Naive B cell (primary cell): ENCODE results near the gene BID. TPM values are rescaled to one million over a fixed set of nuclear protein-coding genes. Genes with fewer than 3 reads are reported as not detected.

Source experiments
- ATAC-seq, 2 donors: fragments of 150-1000 bp; cut with Tn5 transposase; 2 replicates each; pipeline ENCODE4 v1.10.0; 2021; ENCODE audit warnings: low read depth in 2 of 2, mild to moderate bottlenecking in 2 of 2, moderate library complexity in 2 of 2
- DNase-seq: peaks from one replicate; pipeline ENCODE4 v3.0.0; 2022
- H3K27ac Mint-ChIP-seq, 6 donors: one replicate each; pipeline ENCODE4 v1.8.0; 2020 to 2022; ENCODE audit warnings: mild to moderate bottlenecking in 6 of 6, mixed read lengths in 6 of 6, moderate library complexity in 5 of 6, inconsistent platforms in 2 of 6
- H3K27me3 Mint-ChIP-seq, 3 donors: one replicate each; pipeline ENCODE4 v1.8.0; 2021 to 2022; ENCODE audit warnings: mixed read lengths in 3 of 3, mild to moderate bottlenecking in 1 of 3
- H3K36me3 Mint-ChIP-seq, 2 donors: one replicate each; pipeline ENCODE4 v1.8.0; 2020 to 2022; ENCODE audit warnings: mixed read lengths in 2 of 2, inconsistent platforms in 1 of 2, mild to moderate bottlenecking in 1 of 2
- H3K4me1 Mint-ChIP-seq, 3 donors: one replicate each; pipeline ENCODE4 v1.8.0; 2020 to 2022; ENCODE audit warnings: mixed read lengths in 3 of 3, inconsistent platforms in 1 of 3, mild to moderate bottlenecking in 1 of 3, moderate library complexity in 1 of 3
- H3K4me3 Mint-ChIP-seq, 8 donors: one replicate each; pipeline ENCODE4 v1.8.0; 2020 to 2022; ENCODE audit warnings: mild to moderate bottlenecking in 8 of 8, mixed read lengths in 8 of 8, moderate library complexity in 8 of 8, inconsistent platforms in 2 of 8
- H3K9me3 Mint-ChIP-seq, 7 donors: one replicate each; pipeline ENCODE4 v1.8.0; 2020 to 2022; ENCODE audit warnings: mixed read lengths in 7 of 7, mild to moderate bottlenecking in 5 of 7, inconsistent platforms in 2 of 7, moderate library complexity in 1 of 7
- polyA plus RNA-seq, 6 donors: library from polyadenylated mRNA; unstranded; fragments of 300-500 nt; fragmentation: Illumina TruSeq; gene quantifications; one replicate each; pipeline ENCODE4 v1.2.3, GENCODE V29; 2021; ENCODE audit warnings: low read depth in 6 of 6

The BID gene
- polyA plus RNA-seq, 6 donors from 2014 or later = 18.2 to 29.9 (median 23.1) TPM

DNA sequence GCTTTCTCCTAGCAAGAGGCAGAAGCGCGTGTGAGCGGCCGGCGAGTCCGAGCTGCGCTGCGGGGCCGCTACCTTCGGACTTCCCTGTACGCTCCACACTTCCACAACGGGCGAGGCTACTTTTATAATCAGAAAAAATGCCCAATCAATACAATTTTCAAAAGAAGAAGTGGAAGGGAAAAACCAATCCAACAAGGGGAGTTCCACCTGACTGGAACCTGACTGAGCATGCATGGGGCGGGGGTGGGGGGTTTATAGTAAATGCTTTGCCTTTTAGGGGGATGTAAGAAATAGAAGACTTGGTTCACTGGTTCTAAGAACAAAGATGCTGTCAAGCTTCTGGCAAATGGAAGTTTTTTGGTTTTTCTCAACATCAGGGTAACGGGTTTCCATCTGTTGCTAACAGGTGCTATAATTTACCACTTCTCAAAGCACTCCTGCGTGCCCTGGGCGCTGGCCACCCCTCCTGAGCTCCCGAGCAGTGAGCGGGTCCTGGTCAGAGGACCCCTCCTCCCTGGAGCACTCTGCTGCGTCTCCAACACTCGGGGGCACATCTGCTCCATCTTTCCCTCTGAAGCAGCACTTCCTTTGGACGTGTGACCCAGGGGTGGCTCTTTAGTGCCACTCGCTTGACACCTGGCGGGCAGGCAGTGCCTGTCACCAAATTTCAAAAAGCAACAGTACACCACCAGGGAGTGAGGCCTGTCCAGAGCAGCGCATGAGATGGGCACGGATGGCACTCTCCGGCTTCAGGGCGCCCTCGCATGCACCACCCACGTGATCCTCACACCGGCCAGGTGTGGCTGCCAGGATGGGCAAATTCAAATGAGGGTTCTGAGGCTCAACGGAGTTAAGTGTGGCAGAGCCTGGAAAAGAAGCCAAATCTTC is 21.6 kb upstream of the BID start:
- H3K27ac Mint-ChIP-seq = peak overlapping the region; percentile 90 to 99 (median 96)
- H3K4me3 Mint-ChIP-seq = peak overlapping the region; percentile 4 to 91 (median 71)
- DNase-seq (peak; percentile 64), ATAC-seq (peak; percentile 56)
- no peaks in the 10 kb centered on the region for H3K27me3 Mint-ChIP-seq
- H3K4me1 Mint-ChIP-seq = peaks cover 51 to 73% (median 62%) of the 10 kb centered on the region in 3 donors
- H3K36me3 Mint-ChIP-seq = peaks cover 0 to 15% of the 10 kb centered on the region in 2 donors
- H3K9me3 Mint-ChIP-seq = peaks cover 0 to 1% (median 0%) of the 10 kb centered on the region in 7 donors

DNA sequence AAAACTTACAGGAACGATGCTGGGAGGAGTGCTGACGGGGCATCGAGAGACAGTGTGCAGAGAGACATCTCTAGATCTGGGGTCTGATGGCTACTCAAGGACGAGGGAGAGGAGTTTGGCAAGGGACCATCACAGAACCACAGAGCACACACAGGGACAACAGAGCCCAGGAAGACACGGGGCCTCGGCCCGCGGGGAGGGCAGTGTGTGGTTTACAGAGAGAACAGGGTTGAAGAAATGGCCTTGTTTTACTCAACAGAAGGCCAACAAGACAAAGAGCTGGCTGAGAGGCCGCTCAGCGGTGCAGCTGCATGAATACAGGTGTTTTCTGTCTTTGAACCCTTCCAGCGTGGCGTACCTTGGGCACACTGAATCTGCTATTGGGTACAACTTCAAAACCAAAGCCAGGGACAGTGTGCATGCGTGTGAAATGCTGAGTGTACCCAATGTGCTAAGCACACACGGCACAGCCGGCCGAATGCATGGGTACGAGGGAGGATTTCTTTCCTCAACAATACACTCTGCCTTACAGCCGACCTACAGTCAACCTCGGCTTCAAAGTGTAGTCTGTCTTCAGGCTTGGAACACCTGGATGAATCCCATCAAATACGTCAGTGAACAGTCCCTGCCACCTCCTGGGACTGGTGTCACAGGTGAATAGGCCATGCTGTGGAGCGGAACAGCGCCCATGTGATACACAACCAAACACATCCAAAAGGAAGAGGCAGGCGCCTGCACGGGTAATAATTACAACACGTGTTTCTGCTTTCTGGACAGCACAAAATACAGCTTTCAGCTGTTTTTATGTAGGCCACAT is 20.7 kb upstream of the BID start:
- Mint-ChIP-seq H3K36me3 (peaks cover 0 to 15% of the 10 kb centered on the region in 2 donors), H3K4me1 (peaks cover 41 to 64% (median 52%) of the 10 kb centered on the region in 3 donors), H3K27ac (peak overlapping the region; percentile 90 to 99 (median 96)), H3K27me3 (no peaks in the 10 kb centered on the region), H3K9me3 (peaks cover 0 to 1% (median 0%) of the 10 kb centered on the region in 7 donors), H3K4me3 (peak overlapping the region; percentile 4 to 91 (median 71))
- ATAC-seq = no peak
- DNase-seq = no peak

DNA sequence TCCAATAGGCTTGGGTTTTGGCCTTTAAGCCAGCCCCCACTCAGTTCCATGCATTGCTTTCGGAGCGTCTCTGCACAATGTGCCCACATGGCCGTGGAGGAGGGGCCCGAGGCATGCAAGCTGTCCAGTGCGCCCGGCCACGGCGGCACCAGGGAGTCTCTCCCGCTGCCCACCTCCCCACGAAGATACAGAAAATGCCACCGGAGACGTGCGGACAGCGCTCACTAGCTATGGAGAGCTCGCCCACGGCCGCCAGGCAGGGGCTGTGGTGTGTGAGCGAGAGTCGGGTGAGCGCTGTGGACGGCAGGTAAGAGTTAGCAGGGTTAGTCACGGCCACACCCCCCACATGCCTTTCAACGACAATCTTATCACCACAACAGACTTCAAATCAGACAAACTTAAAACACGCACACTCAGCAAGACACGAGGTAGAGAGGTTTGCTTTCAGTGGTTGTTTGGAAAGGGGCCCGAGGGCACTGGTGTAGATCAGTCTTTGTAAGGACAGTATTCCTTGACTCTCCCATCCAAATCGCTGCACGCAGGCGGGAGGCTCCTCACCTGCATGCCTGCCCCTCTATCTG is 18.7 kb upstream of the BID start:
- no peak overlapping the region for H3K4me3 Mint-ChIP-seq
- peaks cover 0 to 1% (median 0%) of the 10 kb centered on the region in 7 donors for H3K9me3 Mint-ChIP-seq
- peaks cover 0 to 15% of the 10 kb centered on the region in 2 donors for H3K36me3 Mint-ChIP-seq
- peak overlapping the region in 2 of 6 donors; percentile 86 to 95 for H3K27ac Mint-ChIP-seq
- H3K4me1 Mint-ChIP-seq = peaks cover 31 to 46% (median 43%) of the 10 kb centered on the region in 3 donors
- no peak for ATAC-seq
- no peak for DNase-seq
- no peaks in the 10 kb centered on the region for H3K27me3 Mint-ChIP-seq

DNA sequence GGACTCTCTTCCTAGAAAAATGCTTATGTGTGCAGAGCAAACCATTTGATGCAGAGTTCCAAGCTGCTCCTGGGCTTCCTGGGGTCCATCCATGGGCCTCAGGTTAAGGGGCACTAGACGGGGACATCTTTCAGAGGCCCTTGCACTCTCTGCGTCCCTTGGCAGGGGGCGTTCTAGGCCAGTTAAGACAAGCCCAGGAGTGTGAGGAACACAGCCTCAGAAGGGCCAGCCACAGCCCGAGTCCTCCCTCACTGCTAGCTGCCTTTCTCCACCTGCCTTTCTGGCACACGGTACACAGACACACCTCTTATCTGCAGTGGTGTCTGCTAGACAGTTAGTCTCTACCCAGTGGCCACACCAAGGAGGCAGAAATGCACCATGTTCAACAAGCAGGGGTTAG is 18.0 kb upstream of the BID start:
- peaks cover 31 to 40% (median 38%) of the 10 kb centered on the region in 3 donors for H3K4me1 Mint-ChIP-seq

DNA sequence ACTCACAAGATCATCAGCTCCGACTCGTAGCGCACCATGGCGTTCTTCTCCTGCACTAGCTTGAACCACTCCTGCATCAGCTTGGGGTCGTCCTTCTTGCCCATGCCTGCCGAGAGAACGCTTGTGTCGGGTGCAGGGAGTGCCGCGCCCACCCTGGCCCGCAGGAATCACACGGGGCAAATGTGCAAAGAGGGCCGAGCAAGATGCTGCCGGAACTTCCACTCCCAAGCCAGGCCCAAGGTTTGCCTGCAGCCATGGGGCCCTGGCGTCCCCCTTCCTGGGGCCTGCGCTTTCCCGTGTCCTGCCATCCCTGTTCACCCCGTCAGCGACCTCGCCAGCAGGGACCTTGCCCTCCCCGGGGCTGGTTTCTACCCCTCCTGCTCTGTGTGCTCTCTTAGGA is 16.9 kb upstream of the BID start:
- DNase-seq = no peak
- Mint-ChIP-seq H3K36me3 (peaks cover 0 to 15% of the 10 kb centered on the region in 2 donors), H3K27ac (peak overlapping the region in 4 of 6 donors; percentile 15 to 67 (median 30)), H3K4me3 (peak overlapping the region in 2 of 8 donors; percentile 9 to 35), H3K27me3 (no peaks in the 10 kb centered on the region), H3K4me1 (peaks cover 22 to 35% (median 28%) of the 10 kb centered on the region in 3 donors), H3K9me3 (peaks cover 0 to 1% (median 0%) of the 10 kb centered on the region in 7 donors)
- no peak for ATAC-seq

More for the DNA sequence above, 18.0 kb upstream of the BID start:
- H3K9me3 Mint-ChIP-seq = peaks cover 0 to 1% (median 0%) of the 10 kb centered on the region in 7 donors
- DNase-seq (no peak), ATAC-seq (no peak)
- H3K27me3 Mint-ChIP-seq = no peaks in the 10 kb centered on the region
- H3K4me3 Mint-ChIP-seq = no peak overlapping the region
- peaks cover 0 to 15% of the 10 kb centered on the region in 2 donors for H3K36me3 Mint-ChIP-seq
- peak overlapping the region in 1 of 6 donors; percentile 95 for H3K27ac Mint-ChIP-seq

DNA sequence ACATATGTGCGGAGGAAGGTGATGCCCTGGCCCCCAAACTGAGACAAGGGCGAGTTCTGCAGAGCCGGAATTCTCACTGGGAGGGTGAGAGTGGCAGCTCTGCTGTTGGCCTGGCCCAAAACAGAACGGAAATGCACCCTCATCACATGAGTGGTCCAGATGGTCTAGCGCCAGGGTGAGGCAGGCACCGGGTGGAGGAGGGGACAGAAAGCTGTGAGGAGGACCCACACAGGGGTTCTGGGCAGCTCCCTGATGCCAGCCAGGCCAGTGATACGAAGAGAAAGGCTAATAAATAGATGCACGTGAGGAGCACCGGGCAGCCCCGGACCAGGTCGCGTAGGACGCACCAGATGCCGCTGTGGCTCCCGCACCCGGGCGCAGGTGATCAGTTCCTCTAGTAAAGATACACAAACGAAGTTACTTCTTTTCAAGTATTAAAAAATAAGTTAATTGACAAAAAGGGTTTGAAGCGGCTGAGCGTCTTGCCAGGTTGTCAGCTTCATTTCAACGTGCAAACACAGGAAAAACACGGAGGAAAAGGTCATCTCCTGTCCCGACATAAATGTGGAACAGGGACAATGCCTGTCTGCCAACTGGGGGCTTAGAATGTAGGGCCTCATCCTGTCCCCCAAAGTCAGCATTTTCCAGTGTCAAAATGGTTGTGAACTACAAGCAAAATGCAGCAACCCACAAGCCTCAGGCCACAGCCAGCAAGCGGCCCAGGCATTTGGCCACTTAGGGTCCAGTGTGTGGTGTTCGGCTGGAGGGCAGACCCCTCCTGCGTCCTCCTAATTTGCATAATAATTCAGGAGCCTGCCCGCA is 15.3 kb upstream of the BID start:
- Mint-ChIP-seq H3K9me3 (peaks cover 0 to 1% (median 0%) of the 10 kb centered on the region in 7 donors), H3K27me3 (no peaks in the 10 kb centered on the region), H3K4me1 (peaks cover 8 to 23% (median 12%) of the 10 kb centered on the region in 3 donors), H3K27ac (peak overlapping the region in 1 of 6 donors; percentile 76), H3K36me3 (peaks cover 0 to 15% of the 10 kb centered on the region in 2 donors), H3K4me3 (no peak overlapping the region)
- DNase-seq (no peak), ATAC-seq (no peak)

DNA sequence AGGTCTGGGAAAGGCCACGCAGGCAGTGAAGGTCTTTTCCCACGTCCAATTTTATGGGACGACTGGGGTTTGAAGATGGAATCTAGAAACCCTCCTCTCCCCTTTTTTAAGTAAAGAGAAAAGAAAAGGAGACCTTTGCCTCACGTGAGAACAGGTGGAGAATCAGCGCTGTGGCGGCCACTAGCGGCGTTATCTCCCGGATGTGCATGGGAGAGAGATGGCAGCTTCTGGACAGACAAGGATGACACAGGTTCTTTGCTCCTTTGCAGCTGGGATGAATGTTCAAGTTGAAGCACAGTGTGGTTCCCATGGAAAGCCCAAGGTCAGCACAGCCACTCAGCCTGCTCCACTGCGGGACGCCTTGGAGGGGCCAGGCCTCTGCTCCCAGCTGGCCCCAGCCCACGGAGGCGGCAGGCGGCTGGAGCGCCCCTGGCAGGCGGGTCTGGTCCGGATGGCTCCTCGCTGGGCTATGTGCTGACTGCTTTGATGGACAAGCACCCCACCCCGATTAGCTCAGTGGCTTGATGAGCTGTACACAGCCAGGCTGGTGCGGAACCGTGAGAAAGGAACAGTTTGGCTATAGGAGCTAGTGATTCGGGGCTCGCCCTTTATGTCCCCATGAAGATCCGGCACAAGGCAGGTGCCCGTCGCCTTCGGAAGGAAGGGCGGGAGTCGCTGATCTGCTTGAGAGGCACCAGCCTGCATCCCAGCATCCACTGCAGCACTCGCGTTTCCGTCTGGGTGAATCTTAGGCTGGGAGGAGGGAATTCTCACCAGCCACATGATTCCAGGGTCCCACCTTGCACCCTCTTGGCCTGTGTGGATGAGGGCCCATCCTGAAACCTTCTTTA is 14.5 kb upstream of the BID start:
- Mint-ChIP-seq H3K36me3 (peaks cover 0 to 14% of the 10 kb centered on the region in 2 donors), H3K27ac (peak overlapping the region in 1 of 6 donors; percentile 76), H3K9me3 (peaks cover 0 to 1% (median 0%) of the 10 kb centered on the region in 7 donors), H3K4me3 (no peak overlapping the region), H3K27me3 (no peaks in the 10 kb centered on the region), H3K4me1 (peaks cover 4 to 17% (median 6%) of the 10 kb centered on the region in 3 donors)
- DNase-seq = no peak
- no peak for ATAC-seq

DNA sequence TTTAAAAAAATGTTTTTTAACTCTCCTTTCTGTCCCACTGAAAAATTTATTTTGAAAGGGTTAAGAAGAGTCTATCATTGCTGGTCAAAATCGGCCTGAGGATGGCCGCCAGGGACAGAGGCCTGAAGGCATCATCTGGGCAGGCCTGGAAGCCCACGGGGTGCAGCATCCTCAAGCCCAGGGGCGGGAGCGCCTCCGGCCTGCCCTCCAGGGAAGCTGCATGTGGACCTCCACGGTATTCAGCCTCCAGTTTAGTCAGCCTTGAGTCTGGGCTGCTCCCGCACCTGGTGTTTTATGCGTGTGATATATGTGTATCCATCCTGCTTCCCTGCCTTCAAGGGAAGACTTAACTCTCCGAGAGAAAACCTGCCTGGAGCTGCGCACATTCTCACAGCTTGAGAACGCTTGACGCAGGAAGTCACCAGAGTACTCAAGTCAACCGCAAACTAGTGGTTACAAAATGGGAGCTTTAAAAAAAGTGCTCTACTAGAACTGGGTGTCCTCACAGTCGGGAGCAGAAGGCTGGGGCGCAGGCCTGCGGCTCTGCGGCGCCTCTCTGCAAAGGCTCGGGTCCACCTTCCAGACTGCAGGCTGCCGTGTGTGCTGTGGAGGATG is 13.6 kb upstream of the BID start:
- Mint-ChIP-seq H3K4me3 (no peak overlapping the region), H3K27ac (peak overlapping the region in 3 of 6 donors; percentile 65 to 77 (median 74)), H3K4me1 (peaks cover 0 to 15% (median under 1%) of the 10 kb centered on the region in 3 donors), H3K36me3 (peaks cover 0 to 7% of the 10 kb centered on the region in 2 donors), H3K9me3 (no peaks in the 10 kb centered on the region), H3K27me3 (no peaks in the 10 kb centered on the region)
- no peak for ATAC-seq
- no peak for DNase-seq

DNA sequence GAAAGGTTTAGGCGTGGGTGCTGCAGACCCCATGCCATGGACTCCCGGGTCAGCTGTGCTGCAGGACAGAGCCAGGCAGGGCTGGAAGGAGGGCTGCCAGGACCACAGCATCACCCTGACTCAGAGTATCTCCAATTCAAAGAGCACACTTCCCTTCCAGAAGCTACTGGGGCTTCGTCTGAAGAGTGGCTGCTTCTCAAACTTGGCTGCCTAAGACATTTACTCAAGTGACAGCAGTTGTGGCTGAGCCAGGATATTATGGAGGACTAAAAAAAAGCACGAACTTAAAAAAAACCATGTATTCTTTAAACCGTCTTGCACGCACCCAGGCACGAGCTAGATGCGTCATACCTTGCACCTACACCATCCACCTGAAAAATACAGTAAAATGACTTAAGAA is 13.0 kb upstream of the BID start:
- Mint-ChIP-seq H3K4me3 (no peak overlapping the region), H3K4me1 (peaks cover 0 to 21% (median 3%) of the 10 kb centered on the region in 3 donors), H3K9me3 (no peaks in the 10 kb centered on the region), H3K36me3 (peaks cover 0 to 7% of the 10 kb centered on the region in 2 donors), H3K27me3 (no peaks in the 10 kb centered on the region), H3K27ac (peak overlapping the region in 2 of 6 donors; percentile 56 to 74)
- DNase-seq (no peak), ATAC-seq (no peak)

DNA sequence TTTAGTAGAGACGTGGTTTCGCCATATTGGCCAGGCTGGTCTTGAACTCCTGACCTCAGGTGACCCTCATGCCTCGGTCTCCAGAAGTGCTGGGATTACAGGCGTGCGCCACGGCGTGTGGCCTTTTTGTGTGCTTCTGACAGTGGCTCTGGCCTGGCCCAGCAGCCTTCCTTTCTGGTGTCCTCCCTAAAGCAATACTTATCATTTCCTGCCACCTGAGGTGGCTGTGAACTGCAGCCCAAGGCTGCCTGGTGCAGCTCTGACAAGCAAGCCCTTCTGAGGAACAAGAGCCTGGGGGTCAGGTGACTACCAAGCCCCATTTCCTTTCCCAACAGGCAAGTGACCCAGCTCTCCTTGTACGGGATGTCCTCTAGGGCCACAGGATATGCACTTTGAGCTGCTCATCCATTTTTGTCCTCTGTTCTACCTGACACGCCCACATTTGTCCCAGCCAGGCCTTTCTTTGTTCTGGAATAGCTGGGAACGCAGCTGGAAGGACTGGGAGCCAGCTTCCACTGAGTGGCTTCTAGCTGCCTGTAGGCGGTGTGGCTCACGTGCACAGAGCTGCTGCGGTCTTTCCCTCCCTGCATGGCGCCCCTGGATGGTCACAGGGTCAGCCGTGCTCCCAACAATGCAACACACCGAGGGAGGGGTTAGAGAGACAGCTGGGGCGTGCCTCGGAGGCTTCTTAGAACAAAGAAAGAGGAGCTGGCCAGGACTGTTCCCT is 12.3 kb upstream of the BID start:
- ATAC-seq (no peak), DNase-seq (no peak)
- no peaks in the 10 kb centered on the region for H3K9me3 Mint-ChIP-seq
- peak overlapping the region in 5 of 6 donors; percentile 74 to 95 (median 83) for H3K27ac Mint-ChIP-seq
- no peak overlapping the region for H3K4me3 Mint-ChIP-seq
- H3K27me3 Mint-ChIP-seq = no peaks in the 10 kb centered on the region
- H3K4me1 Mint-ChIP-seq = peaks cover 4 to 23% (median 5%) of the 10 kb centered on the region in 3 donors
- H3K36me3 Mint-ChIP-seq = peaks cover 0 to 7% of the 10 kb centered on the region in 2 donors
